Stimulated activated CD4-positive, alpha-beta T cell treated with anti-CD3 and anti-CD28 coated beads, Interleukin-4, amount 100 ng/mL, for 4 hours (primary cell): ENCODE data around the gene ERC2.
"Not testable (repeated sequence)": the region's sequence is repeated elsewhere in the genome, so short reads cannot be mapped to it uniquely, and the experiment has no call there.

Source experiments
- DNase-seq, 2 experiments: peaks; one replicate each; pipeline ENCODE4 v3.0.0-alpha.2; 2020

The ERC2 gene

GRCh38 chr3:56115199-56115598 is 353.1 kb downstream of the ERC2 start:
- no peak for DNase-seq

DNA sequence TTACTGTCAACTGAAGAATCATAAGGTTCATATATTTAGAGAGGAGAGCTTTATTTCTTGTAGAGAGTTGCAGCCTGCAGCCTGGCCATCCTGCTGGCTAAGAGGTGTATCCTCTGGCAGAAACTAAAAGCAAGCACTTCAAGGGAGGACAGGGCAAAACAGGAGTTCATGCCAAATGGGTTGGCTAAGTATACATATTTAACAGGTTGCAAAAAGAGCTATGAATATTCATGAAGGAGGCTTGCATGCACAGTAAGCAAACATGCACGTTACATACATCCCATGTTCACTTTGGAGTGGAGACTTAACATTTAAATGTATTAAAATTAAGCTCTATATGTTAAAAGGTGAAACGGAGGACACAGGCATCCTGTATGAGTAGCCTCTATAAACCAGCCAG is 354.4 kb downstream of the ERC2 start:
- DNase-seq, result no peak

DNA sequence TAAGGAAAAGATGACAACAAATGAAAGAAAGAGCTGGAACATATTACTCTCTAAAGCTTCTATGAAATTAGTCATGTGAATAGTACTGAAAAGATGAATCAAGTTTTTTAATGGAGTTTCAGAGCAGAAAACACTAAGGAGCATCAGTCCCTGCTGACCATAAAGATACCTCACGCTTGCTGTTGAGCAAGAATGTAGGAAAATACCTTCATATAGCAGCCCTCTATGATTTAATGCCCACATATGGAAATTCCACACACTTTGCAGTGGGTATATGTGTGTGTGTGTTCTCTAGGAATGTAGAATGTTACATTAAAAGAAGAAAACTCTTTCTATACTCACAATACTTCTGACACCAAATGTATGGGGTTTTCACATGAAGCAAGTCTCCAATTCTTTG is 355.0 kb downstream of the ERC2 start:
- DNase-seq, result no peak

DNA sequence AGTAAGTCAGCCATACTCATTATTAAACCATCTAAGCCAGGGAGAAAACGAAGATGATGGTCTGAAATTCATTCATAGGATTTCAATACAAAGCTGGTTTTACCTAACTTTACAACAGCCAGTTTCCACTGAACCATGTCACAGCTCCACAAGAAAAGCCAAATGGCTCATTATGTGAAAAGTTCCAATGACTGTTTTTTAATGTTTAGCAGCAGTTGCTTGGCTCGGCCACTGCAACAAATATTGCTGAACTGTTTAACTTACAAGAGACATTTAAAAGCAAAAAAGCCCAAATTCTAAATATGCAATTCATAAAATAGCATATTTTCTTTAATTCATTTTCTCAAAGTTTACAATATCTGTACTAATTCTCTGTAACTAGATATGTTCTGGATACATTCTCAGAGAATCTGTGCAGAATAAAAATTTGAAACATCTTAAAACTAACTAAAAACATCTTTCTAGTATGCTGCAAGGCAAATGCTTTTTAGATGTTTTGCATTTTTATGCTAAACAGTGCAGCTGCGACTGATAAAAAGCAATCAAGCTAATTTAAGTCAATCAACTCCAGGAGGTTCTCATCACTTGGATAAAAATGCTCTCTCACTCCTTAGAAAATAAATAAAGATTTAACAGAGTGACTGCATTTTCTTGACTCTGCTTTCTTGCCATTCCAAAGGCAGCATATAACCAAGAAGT is 356.5 kb downstream of the ERC2 start:
- DNase-seq, result no peak

DNA sequence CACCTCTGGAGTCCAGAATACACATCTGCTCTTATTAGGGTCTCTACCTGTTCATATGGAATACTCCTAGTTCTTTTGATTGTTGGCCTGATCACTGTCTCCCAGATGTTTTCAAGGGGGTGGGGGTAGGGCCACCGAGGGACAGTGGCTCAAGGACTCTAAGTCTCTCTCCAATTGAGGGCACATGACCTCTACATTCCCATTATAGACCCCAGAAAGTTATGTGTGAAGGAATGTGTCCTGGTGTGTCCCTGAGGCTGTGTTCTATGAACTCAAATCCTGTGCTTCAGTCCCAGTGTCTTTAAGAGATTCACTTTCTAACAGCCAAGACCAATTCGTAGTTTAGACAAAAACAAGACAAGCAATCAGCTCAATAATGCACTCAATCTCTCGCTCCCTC is 357.4 kb downstream of the ERC2 start:
- DNase-seq, result no peak

DNA sequence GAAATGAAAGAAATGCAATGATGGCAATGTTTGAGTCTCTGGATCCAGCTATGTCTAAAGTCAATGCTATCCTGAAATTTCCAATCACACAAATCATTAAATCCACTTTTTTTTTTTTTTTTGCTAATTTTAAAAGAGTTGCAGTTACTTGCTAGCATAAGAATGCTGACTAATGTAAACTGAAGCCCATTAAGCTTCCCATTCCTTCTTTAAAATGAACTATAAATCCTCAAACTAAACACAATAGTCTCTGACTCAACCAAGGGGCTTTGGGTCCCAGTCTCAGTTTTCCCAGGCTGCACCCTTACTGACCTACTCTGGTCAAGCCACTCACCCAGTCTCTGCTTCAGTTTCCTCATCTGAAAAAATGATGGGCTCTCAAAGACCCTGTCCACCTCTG is 361.1 kb downstream of the ERC2 start:
- DNase-seq, result no peak

GRCh38 chr3:56102032-56102431 is 366.2 kb downstream of the ERC2 start:
- DNase-seq, result no peak

DNA sequence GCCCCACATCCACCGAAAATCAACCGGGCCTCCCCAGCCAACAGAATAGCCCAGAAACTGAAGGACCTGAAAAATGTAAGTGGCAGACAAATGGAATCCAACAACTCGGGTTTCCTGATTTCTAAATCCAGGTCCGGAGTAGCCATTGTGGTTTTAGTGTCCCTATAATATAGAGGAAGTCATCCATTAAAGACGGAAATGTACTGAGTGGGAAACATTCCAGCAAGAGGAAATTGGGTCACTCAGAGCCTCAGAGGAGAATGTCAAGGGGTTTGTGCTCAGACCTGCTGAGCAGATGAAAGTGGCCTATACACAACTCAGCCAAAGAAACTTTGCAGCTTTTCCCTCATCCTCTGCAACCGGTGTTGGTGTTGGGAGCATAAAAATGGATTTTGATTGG is 366.7 kb downstream of the ERC2 start:
- DNase-seq, result no peak

- DNase-seq, result no peak
Observed at GRCh38 chr3:56096999-56097398, 371.3 kb downstream of the ERC2 start.

- DNase-seq, result no peak
Observed at GRCh38 chr3:56094170-56094569, 374.1 kb downstream of the ERC2 start.

DNA sequence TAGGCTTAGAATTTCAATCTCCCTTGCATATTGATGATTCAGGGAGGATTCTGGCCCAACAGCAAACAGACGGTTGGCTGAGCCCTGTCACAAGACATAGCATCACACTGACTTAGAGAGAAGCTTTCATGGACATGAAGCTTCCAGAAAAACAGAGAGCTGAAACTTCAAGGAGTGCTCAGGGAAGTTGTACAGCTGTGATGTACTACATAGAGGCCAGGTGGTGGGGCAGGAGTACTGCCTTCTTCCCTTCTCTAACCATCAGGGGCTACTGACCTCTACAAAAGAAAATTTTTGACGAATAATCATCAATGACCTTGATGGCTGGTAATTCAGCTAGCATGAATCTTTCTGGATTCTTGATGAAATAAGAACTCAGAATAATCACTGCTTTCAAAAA is 378.5 kb downstream of the ERC2 start:
- no peak for DNase-seq

GRCh38 chr3:56087451-56088053 is 380.7 kb downstream of the ERC2 start:
- DNase-seq, result no peak

GRCh38 chr3:56086355-56086754 is 381.9 kb downstream of the ERC2 start:
- DNase-seq, result no peak

GRCh38 chr3:56081246-56081645 is 387.0 kb downstream of the ERC2 start:
- DNase-seq, result no peak

GRCh38 chr3:56076746-56077145 is 391.5 kb downstream of the ERC2 start:
- no peak for DNase-seq

DNA sequence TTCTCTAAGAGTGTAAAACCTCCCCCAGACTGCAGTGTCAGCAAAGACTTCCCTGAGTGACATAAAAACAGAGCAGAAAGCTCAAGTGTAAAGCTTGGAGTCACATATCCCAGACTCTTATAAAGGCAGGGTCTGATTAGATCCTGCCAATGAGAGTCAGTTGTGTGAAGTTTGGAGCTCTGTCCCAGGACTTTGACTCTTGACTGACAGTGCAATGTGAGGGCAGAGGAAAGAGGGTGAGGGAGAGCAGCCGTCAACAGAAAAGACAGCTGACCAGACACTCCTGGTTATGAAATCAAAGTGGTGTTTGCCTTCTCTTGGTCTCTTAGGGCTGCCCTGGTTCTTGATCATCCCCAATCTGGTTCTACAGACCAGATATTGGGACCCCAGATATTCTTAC is 393.2 kb downstream of the ERC2 start:
- DNase-seq, result no peak

GRCh38 chr3:56069766-56070165 is 398.5 kb downstream of the ERC2 start:
- DNase-seq, result no peak

DNA sequence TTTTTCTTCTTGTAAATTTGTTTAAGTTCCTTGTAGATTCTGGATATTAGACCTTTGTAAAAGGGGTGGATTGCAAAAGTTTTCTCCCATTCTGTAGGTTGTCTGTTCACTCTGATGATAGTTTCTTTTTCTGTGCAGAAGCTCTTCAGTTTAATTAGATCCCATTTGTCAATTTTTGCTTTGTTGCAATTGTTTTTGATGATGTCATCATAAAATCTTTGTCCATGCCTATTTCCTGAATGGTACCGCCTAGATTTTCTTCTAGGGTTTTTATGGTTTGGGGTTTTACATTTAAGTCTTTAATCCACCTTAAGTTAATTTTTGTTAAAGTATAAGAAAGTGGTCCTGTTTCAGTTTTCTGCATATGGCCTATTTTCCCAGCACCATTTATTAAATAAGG is 401.9 kb downstream of the ERC2 start:
- DNase-seq, result not testable (repeated sequence)

DNA sequence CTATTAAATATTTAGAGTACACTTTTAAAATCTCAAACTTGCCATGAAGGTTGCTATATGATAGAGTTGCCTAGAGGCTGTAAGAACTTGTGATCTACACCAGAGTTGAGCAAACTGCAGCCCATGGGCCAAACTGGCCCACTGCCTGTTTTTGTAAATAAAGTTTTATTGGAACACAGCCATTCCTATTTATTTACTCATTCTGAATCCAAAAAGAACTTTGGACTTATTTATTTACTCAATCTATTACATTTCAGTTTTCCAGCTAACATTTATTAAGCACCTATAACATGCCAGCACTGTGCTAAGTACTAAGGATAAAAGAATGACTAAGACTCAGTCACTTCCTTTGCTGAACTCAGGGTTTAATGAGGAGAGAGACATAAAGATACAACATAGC is 403.6 kb downstream of the ERC2 start:
- no peak for DNase-seq

DNA sequence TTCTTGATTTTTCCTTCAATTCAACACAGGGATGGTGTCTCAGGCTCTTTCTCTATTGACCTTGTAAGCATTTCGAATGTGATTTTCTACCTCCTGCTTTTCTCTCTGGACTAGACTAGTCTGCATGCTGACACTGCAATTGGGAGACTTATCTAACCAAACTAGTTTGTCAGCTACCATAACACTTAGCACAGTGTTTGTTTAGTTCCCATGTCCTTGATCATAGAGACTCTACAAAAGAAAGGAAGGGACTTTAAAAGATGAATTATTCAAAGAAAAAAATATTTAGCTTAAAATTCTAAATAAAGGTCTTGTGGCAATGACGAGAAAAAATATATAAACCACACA is 407.0 kb downstream of the ERC2 start:
- no peak for DNase-seq

DNA sequence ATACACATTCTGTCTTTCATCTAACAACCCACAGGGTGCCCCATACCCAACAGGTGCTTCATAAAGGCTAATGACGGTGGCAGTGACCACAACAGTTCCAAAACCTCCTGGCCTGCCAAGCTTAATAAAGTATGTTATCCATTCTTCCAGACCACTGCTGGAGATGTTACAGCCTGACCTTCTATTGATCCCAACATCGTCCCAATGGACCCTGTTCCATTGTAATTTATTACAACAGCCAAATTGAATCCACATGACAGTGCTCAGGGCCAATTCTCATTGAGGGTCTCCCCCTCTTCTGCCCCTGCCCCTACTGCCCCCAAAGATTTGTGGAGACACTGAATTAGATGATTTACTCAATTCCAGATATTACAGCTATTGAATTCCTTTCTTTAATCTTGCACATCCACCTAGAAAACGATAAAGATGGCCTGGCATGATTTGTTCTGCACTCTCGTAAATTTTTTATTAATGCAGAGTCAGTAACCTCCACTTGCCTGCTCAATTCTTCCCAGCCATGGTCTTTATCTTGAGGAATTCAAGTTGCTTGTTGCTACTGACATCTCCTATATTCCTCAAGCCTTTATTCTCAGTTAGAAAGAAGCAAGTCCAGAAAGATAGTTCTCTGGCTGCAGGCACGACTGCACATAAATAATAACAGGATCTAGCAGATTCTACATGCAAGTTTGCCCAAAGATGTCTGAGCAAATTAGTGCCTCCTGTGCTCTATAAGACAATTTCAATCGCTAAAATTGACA is 407.6 kb downstream of the ERC2 start:
- no peak for DNase-seq

- no peak for DNase-seq
Observed at GRCh38 chr3:56059731-56060130, 408.5 kb downstream of the ERC2 start.

DNA sequence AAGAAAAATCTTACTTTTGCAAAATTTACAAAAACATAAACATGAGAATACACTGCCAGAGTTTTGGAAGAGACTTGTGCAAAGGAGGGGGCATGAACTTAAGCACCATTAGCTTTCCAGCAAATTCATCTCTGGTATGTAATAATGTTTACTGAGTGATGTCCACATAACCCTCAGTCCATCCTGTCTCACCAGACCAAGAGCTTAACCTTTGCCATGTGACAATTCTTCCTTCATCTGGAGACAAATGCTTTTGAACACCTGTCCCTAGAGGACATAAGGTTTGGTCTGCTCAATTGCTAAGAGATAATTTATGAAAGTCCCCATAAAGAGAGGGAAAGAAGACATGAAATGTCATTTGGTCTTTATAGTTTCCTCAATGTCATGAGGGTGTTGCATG is 412.3 kb downstream of the ERC2 start:
- no peak for DNase-seq

- no peak for DNase-seq
Observed at GRCh38 chr3:56055546-56055945, 412.7 kb downstream of the ERC2 start.

- no peak for DNase-seq
Observed at GRCh38 chr3:56054844-56055243, 413.4 kb downstream of the ERC2 start.
